ENCODE data around the gene STRN4. TPM values are rescaled to one million over a fixed set of nuclear protein-coding genes. Genes with fewer than 3 reads are reported as not detected.
"Not testable (repeated sequence)": the region's sequence is repeated elsewhere in the genome, so short reads cannot be mapped to it uniquely, and the experiment has no call there.

Gene STRN4
- total RNA-seq, 4 donors from 2014 or later, result 60.1 to 86.4 (median 69.7) TPM

DNA sequence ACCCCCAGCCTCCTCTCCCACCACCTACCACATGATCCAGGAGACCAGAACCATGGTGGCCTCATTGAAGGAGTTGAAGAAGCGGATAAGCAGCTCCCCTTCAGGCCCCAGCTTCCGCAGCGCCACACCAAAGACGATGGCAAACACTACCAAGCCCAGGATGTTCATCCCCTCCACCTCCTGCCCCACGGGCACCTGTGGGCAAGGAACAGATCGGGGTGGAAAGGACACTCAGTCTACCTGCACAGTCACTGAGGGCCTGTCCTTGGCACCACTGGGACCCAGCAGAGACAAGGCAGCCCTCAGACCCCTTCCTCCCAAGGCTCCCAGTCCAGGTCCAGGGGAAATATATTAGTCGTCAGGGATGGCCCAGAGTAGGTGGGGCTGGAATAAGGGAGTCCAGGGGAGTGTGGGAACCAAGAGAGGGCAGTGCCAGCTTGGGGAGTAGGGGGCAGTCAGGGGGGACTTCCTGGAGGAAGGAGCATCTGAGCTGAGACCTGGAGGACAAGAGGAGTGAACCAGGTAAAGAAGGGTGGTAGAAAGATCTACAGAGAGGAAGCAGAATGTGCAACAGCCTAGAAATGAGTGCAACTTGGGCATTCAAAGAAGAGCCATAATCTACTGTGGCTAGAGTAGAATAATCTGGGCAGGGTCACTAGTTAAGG lies 36.2 kb upstream of the STRN4 start:
- H3K4me3 ChIP-seq, result no peak overlapping the region
- TF ChIP-seq, protein P1, sequence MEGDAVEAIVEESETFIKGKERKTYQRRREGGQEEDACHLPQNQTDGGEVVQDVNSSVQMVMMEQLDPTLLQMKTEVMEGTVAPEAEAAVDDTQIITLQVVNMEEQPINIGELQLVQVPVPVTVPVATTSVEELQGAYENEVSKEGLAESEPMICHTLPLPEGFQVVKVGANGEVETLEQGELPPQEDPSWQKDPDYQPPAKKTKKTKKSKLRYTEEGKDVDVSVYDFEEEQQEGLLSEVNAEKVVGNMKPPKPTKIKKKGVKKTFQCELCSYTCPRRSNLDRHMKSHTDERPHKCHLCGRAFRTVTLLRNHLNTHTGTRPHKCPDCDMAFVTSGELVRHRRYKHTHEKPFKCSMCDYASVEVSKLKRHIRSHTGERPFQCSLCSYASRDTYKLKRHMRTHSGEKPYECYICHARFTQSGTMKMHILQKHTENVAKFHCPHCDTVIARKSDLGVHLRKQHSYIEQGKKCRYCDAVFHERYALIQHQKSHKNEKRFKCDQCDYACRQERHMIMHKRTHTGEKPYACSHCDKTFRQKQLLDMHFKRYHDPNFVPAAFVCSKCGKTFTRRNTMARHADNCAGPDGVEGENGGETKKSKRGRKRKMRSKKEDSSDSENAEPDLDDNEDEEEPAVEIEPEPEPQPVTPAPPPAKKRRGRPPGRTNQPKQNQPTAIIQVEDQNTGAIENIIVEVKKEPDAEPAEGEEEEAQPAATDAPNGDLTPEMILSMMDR (IDR thresholded peaks at IDR 0.05), result no peak
- TF ChIP-seq POLR2A (IDR thresholded peaks at IDR 0.05), result no peak
- H3K27ac ChIP-seq, result peak overlapping the region in 3 of 4 donors; percentile 6 to 45 (median 11)
- no peaks in the 10 kb centered on the region for H3K9me3 ChIP-seq
- no peaks in the 10 kb centered on the region for H3K27me3 ChIP-seq
- intact Hi-C loops (cut with DNase I), result no loop called here
- H3K4me1 ChIP-seq, result peaks cover 44 to 95% (median 45%) of the 10 kb centered on the region in 3 donors
- 93% methylated on average over 6 of the region's 7 CpGs; no CpG with 5 or more reads in 1 of the 2 donors for WGBS, 2 donors
- H3K36me3 ChIP-seq, result peaks cover 36 to 76% (median 43%) of the 10 kb centered on the region in 3 donors
- DNase-seq, result no peak

DNA sequence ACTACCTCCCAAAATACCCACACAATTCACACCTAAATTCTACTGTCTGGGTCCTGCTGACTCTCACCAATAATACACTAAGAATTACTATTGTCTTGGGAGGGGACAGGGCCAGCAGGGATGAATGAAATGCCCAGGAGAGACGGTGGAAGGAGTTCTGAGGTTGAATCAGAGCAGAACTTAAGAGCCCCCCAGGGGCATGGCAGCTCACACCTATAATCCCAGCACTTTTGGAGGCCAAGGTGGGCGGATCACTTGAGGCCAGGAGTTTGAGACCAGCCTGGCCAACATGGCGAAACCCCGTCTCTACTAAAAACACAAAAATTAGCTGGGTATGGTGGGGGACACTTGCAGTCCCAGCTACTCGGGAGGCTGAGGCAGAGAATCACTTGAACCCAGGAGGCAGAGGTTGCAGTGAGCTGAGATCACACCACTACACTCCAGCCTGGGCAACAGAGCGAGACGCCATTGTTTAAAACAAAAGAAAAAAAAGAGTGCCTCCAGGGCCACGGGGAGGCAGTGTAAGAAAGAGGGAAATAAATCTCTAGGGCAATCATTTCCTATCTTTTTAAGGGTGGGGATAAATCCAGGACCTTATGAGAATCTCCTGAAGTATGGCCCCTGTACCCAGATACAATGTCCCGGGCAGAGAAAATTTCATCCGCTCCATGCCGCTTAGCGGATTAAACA lies 31.9 kb upstream of the STRN4 start:
- H3K9me3 ChIP-seq; intact Hi-C loops (cut with DNase I); H3K27me3 ChIP-seq; DNase-seq; H3K4me3 ChIP-seq: not testable (repeated sequence)
- Histone ChIP-seq H3K27ac (peak overlapping the region; percentile 3 to 58 (median 34)), H3K4me1 (peaks cover 8 to 53% (median 18%) of the 10 kb centered on the region in 3 donors), H3K36me3 (peaks cover 59 to 96% (median 70%) of the 10 kb centered on the region in 3 donors)
- 86 to 90% methylated on average over 12 of the region's 12 CpGs for WGBS, 2 donors

DNA sequence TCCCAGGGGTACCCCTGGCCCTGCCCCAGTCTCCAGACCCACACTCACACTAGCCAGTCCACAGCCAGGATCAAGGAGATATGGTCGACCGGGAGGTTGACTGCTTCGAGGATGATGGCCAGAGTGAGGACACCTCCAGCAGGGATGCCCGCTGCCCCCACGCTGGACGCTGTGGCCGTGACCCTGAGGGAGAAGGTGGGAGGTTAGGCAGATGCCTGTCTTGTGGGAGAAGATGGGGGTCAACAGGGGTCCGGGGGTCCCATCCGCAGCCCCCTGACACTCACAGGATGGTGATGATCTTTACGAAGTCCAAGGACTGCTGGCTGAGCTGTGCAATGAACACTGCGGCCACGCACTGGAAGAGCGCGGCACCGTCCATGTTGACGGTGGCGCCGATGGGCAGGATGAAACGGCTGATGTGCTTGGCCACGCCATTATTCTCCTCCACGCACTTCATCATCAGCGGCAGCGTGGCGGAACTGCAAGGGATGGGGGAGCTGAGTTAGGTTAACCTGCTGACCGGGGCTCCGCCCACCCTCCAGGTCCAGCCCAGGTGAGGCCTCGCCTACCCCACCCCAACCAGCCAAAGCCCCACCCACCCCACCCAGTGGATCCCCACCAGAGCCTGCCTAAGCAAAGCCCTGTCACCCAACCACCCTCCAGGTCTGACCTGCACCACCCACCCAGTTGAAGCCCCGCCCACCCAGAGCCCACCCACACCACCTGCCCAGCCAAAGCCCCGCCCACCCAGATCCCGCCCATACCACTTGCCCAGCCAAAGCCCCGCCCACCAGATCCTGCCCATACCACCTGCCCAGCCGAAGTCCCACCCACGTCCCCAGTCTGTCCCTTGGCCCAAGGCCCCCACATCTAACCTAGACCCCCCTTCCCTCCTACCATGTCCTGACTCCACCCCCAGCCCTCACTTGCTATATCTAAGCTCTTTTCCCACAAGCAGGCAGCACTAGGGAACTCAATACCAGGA lies 31.0 kb upstream of the STRN4 start:
- Histone ChIP-seq H3K4me1 (peaks cover 8 to 45% (median 18%) of the 10 kb centered on the region in 3 donors), H3K4me3 (no peak overlapping the region), H3K27me3 (no peaks in the 10 kb centered on the region), H3K9me3 (no peaks in the 10 kb centered on the region), H3K36me3 (peaks cover 51 to 89% (median 62%) of the 10 kb centered on the region in 3 donors), H3K27ac (peak overlapping the region in 3 of 4 donors; percentile 11 to 58 (median 58))
- no peak for TF ChIP-seq POLR2A (IDR thresholded peaks at IDR 0.05)
- TF ChIP-seq, protein P1 (IDR thresholded peaks at IDR 0.05), result no peak
- intact Hi-C loops (cut with DNase I), result no loop called here
- 97% methylated on average over 13 to 19 of the region's 33 CpGs for WGBS, 2 donors
- DNase-seq, result no peak

DNA sequence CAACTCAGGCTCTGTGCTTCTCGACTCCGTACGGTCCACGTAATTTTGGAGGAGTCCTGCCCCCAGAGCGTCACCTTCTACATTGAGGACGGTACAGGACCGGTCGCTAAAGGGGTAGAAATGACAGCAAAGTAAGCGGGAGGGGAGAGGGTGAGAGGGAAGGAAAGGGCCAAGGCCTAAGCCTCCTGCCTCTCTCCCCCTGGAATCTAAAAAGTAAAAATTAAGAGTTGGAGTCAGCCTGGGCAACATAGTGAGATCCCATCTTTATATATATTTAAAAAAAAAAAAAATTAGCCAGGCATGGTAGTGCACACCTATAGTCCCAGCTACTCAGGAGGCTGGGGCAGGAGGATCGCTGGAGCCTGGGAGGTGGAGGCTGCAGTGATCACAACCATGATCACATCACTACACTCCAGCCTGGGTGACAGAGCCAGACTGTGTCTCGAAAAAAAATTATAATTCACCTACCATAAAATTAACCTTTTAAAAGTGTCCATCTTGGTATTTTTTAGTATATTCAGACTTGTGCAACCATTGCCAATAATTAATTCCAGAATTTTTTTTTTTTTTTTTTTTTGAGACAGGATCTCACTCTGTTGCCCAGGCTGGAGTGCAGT lies 29.5 kb upstream of the STRN4 start:
- Histone ChIP-seq H3K36me3 (peaks cover 48 to 77% (median 51%) of the 10 kb centered on the region in 3 donors), H3K4me1 (peaks cover 3 to 45% (median 7%) of the 10 kb centered on the region in 3 donors), H3K9me3 (no peaks in the 10 kb centered on the region), H3K4me3 (no peak overlapping the region), H3K27ac (no peak overlapping the region), H3K27me3 (no peaks in the 10 kb centered on the region)
- TF ChIP-seq POLR2A (IDR thresholded peaks at IDR 0.05), result no peak
- TF ChIP-seq, protein P1 (IDR thresholded peaks at IDR 0.05), result no peak
- 89 to 90% methylated on average over 2 to 7 of the region's 11 CpGs for WGBS, 2 donors
- intact Hi-C loops (cut with DNase I), result no loop called here
- no peak for DNase-seq

DNA sequence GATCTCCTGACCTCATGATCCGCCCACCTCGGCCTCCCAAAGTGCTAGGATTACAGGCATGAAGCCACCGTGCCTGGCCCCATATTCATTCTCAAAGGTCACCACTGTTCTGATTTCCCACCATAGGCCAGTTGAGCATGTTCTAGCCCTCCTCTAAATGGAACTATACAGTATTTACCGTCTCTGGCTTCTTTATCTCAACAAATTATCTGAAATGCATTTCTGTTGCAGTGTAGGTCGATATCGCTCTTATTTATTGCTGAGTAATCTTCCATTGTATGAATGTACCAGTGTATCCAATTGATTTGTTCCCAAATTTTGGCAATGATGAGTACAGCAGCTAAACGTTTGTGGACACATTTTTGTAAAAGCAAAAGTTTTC lies 26.8 kb upstream of the STRN4 start:
- no peak for TF ChIP-seq POLR2A (IDR thresholded peaks at IDR 0.05)
- TF ChIP-seq, protein P1 (IDR thresholded peaks at IDR 0.05), result no peak
- H3K27me3 ChIP-seq, result no peaks in the 10 kb centered on the region
- intact Hi-C loops (cut with DNase I), result no loop called here
- no peak overlapping the region for H3K27ac ChIP-seq
- no peaks in the 10 kb centered on the region for H3K9me3 ChIP-seq
- no peak overlapping the region for H3K4me3 ChIP-seq
- no peak for DNase-seq
- WGBS, 2 donors, result 72 to 87% methylated on average over 6 to 7 of the region's 7 CpGs
- peaks cover 28 to 50% (median 33%) of the 10 kb centered on the region in 3 donors for H3K36me3 ChIP-seq
- peaks cover 0 to 32% (median 0%) of the 10 kb centered on the region in 3 donors for H3K4me1 ChIP-seq

Measured in esophagus squamous epithelium (tissue), 5 donors.